GM18505 (cell line): ENCODE measurements around the gene NUP54.

ENCODE experiments used
- ATAC-seq: cut with Tn5 transposase; IDR thresholded peaks from one replicate; pipeline ENCODE4 v1.9.1; 2021; ENCODE audit not compliant: unreplicated experiment
- POLR2A ChIP-seq: IDR thresholded peaks from 4 replicates; pipeline ENCODE4 v1.6.1; 2011; ENCODE audit warnings: borderline replicate concordance; ENCODE audit not compliant: insufficient read depth, insufficient read length; ENCODE audit errors: extremely low read depth

NUP54 gene

DNA sequence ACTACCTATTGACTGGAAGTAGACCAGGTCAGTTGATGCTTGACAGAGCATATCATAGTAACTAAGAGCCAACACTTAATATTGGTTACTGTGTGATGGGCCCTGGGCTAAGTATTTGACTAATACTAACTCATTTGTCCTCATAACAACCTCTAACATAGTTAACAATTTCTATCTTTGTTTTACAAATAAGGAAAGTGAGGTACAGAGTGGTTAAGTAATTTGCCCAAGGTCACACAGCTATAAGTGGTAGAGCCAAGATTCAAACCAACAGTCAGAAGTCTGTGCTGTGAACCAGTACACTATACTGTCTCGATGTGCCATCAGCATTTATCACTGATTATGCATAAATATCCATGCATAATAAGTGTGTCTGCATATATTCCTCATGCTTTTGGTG, 27.1 kb upstream of the NUP54 start:
- no peak for ATAC-seq

DNA sequence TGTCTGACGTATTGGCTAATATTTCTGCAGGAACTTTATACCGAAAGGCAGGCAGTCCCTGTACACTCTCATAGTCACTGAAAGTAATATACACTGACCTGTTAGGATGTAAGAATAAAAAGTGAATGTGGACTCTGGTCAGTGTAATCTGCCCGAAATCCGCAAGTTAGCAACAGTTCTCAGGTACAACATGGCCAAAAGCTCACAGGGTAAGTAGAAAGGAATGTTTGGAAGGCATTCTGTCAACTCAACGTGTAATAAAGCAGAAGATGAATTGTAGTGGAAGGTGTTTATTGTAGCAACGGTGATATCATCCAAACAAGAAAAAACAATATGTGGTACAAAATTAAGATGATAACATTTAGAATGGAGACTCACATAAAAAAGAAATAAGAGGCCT, 26.0 kb upstream of the NUP54 start:
- no peak for TF ChIP-seq POLR2A
- no peak for ATAC-seq

More for the DNA sequence above, 27.1 kb upstream of the NUP54 start:
- no peak for TF ChIP-seq POLR2A

DNA sequence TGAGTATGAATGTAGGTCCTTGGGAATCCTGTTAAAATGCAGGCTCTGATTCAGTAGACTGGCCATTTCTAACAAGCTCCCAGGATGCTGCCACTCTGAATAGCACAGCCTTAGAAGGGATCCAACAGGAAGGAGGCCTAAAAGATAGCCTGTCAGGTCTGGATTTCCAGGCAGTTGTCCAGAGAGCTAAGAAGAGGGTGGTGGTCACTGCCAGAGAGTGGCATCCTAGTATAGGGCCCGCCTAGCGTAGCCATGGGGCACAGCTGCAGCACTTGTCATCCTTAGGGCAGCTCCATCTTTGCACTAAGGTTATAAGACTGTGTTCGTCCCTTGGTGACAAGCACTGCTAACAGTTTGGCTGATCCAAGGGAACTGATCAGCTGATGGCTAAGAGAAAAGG, 20.5 kb upstream of the NUP54 start:
- no peak for TF ChIP-seq POLR2A
- ATAC-seq, result no peak

DNA sequence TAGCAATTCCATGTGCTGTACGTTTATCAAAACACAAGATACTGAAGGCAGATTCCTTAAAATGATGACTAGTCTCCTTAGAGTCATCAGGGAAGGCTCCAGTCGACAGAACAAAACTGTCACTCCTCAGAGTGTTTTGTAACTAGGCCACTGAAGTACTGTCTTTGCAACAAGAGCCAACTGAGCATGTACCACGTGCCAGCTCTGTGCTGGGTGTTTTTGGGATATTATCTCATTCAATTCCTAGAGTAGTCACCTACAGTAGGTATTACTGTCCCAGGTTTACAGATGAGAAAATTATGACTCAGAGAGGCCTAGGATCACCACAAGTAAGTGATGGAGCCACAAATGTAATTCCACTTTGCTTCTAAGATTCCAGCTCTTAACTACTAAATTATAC, 18.3 kb upstream of the NUP54 start:
- no peak for TF ChIP-seq POLR2A
- ATAC-seq, result no peak

DNA sequence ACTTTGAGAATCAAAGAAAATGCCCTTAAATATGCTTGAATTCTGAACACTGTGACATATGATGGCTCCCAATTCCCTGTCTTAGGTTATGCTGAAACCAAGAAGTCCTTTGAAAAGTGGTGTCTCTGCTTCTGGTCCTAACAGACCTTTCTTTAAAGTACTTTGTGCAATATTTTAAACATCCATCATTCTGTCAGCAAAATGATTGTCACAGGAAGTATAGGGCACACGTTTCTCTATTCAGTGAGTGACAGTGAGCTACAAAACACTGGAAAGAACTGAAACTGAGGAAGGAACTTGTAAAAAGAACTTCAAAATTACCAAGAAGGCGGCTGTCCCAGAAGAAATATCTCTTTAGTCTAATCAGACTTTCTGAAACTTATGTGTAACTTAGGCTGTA, 12.2 kb upstream of the NUP54 start:
- no peak for ATAC-seq
- TF ChIP-seq POLR2A, result no peak

DNA sequence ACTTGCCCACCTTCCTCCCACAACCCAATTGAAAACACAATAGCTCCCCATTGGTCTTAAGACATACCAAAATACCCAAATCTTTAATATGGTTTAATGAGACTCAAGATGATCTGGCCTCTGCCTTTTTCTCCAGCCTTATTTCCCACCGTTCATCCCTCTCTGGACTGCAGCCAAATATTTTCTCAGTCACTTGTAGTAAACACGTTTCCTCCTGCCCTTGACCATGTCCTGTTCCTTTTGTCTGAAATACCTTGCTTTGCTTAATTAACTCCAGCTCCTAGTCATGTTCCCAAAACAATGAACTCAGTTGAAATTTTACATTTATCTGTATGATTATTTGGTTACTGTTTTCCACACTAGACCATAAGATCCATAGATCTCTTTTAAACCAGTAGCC, 8.4 kb upstream of the NUP54 start:
- TF ChIP-seq POLR2A, result no peak
- ATAC-seq, result no peak

DNA sequence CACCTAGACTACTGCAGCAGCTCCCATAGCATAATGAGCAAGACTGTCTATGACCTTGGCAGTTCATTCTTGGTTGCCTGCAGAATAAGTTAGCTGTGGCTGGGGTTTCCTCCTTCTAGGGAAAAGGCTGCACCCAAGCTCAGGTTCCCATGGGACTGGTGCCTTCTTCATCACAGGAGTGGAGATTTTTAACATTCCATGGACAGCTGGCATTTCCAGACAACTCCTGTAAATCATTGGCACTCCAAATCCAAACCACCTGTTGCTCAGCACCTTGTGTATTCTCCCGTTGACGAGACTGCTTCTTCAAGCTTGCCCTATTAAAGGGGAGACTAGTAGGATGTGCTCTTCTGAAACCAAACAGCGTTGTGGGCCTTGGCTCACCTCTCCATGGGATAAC, 7.8 kb upstream of the NUP54 start:
- no peak for ATAC-seq
- no peak for TF ChIP-seq POLR2A

DNA sequence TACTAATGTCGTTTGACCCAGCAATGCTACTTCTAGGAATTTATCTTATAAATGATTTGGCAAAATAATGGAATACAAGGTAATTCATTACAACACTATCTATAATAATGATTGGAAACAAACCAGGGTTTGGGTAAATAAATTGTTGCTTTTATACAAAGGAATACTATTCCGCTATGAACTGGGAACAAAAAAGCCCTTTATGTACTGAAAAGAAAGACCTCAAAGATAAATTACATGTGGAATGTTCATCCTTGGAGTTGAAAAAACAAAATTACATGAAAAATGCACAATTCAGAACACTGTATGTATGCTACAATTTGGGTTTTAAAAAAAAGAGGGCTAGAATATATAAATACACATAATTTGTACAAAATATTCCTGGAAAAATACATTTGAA, 5.2 kb upstream of the NUP54 start:
- ATAC-seq, result no peak

DNA sequence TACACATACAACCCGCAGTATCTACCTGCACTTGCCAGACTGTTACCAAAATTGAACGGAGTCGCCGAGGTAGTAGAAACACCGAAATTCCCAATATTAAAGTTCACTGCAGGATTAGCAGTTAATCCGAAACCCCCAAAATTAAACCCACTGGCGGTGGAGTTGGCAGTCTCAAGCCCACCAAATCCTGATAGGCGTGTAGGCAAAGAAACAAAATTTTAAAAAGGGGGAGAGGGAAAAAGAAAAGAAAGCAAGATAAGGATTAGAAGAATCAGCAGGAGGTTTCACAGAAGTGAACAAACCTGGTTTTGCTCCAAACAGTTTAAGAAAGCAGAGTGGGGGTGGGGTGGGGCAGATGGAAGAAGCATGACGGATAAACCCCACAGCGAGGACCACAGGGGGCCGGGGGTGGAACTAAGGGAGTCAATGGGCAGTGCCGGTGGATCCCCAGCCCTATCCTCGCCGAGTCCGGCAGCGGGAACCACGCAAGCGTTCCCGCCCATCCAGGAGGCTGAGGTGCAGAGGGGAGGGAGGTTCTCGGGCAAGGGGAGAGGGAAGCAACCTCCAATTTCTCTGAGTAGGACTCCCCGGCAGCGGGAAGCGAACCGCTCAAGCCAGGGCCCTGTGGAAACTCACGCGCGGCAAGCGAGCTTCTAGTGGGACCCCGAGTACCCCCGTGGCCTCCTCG, 599 bp downstream of the NUP54 start:
- peak; percentile 35 for ATAC-seq

More for the DNA sequence above, 5.2 kb upstream of the NUP54 start:
- TF ChIP-seq POLR2A, result no peak

DNA sequence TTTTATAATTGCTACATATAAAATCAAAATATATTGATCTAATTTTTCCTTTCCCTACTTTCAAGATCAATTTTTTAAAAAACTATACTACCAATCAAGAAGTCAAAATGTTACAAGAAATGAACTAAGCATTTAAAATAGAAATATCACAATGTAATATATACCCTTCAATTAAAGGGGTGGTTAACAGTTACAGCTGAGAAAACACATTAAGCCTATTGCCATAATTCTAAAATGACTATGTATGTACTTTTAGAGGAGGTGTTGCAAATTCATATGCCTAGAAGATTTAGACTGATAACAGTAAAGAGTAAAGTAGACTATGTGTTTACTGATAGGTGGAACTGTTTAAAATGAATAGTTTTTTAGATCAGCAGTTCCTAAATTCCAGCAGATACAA, 3.7 kb downstream of the NUP54 start:
- ATAC-seq, result no peak
- no peak for TF ChIP-seq POLR2A

More for the DNA sequence above, 599 bp downstream of the NUP54 start:
- TF ChIP-seq POLR2A, result no peak

DNA sequence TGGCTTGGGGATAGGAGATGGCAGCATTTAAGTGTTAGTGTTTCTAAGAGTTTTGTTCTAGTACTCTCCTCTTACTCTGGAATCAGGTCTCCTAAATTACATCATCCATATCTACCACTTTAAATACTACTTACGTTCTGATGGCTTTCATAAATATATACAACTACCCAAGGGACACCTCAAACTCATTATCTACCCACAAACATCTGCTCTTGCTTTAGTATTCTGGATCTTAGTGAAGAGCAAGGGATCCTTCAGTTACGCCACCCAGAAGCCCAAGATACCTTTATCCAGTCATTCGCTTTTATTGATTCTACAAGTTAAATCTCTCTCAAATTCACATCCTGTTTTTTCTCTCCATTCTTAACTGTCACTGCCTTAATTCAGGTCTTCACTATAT, 7.0 kb downstream of the NUP54 start:
- TF ChIP-seq POLR2A, result no peak
- no peak for ATAC-seq

DNA sequence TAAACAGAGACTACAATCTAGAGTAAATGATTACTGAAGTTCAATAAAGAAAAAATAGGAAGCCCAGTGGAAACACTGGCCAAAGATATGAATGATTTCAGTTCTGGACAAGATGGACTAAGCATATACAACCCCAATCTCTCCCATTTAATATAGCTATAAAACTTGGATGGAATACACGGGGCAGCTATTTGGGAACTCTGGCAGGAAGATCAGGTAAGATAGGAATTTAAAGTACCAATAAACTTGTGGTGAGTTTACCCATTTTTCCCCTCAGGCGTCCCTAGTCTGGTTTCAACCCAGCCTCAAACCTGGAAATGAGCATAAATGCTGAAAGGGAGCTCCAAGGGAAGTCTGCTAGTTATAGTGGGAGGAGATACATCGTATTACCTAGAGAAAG, 20.4 kb downstream of the NUP54 start:
- ATAC-seq, result no peak
- no peak for TF ChIP-seq POLR2A

DNA sequence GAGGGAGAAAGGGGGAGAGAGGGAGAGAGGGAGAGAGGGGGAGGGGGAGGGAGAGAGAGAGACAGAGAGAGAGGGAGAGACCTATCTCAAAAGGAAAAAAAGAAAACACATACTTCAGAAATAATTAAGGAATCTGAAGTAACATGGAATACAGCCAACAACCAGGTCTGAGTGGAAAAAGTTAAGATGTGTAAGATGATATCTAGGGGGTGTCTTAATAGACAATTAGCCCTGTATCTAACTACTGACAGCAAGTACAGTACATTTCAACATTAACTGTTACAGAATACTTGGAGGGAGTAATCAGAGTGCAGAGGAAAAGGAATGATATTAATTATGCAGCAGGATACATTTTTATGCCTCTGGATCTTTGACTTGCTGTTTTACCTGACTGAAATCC, 22.4 kb downstream of the NUP54 start:
- no peak for TF ChIP-seq POLR2A
- no peak for ATAC-seq

DNA sequence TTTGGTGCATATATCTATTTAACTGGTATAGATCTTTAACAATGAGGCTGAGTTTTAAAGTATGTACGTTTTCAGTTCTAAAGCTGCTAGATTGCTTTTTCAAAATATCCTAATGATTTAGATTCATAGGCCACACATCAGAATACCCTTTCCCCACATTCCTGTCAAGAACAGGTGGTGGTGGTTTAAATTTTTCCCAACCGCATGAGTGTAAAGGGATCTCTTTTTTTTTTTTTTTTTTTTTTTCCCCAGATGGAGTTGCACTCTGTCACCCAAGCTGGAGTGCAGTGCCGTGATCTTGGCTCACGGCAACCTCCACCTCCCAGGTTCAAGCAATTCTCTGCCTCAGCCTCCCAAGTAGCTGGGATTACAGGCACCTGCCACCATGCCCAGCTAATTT, 28.0 kb downstream of the NUP54 start:
- ATAC-seq, result no peak
- no peak for TF ChIP-seq POLR2A

DNA sequence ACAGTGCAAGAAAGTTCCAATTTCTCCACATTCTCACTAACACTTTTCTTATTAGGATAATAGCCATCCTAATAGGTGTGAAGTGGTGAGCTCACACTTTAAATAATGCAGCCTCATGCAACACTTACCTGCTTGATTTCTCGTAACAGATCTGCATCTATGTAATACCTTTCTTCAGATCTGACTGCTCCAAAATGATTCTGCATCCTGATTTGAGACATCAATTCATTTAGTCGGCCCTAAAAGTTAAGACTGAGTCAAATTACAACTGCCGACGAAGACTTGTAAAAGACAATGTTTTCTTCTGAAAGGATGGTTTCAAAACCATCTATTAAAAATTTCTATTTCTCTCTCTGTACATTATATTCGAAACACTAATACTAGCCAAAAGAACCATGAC, 30.7 kb downstream of the NUP54 start:
- no peak for ATAC-seq
- TF ChIP-seq POLR2A, result no peak

DNA sequence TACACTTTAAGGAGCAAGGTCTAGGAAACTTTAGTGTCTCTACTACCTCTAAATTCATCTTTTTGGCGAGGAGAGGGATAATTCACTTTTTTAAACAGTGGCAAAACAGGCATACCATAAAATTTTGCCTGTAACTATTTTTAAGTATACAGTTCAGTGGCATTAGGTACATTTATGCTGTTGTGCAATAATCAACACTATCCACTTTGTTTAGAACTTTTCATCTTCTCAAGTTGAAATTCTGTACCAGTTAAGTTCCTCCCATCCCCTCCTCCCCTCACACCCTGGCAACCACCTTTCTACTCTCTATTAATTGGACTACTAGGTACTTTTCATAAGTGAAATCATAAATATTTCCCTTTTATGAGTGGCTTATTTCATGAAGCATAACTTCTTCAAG, 31.4 kb downstream of the NUP54 start:
- TF ChIP-seq POLR2A, result no peak
- ATAC-seq, result no peak
